Skin epidermis (tissue), 12 donors: ENCODE results near the gene ZCCHC2.

ENCODE experiments used
- H3K27ac ChIP-seq, 21 experiments: fragments of 200-600 bp; sonication (generic) in 11 of 21; one replicate each; pipeline ENCODE4 v1.5.0; 2020; ENCODE audit warnings: mild to moderate bottlenecking in 3 of 21, inconsistent platforms in 2 of 21, moderate library complexity in 2 of 21
- H3K4me3 ChIP-seq, 7 experiments: fragments of 200-600 bp; sonication (generic) in 2 of 7; one replicate each; pipeline ENCODE4 v1.5.0; 2020; ENCODE audit warnings: inconsistent platforms in 2 of 7, mild to moderate bottlenecking in 2 of 7, moderate library complexity in 1 of 7

ZCCHC2 gene

GRCh38 chr18:62531078-62531477 is 8.3 kb downstream of the ZCCHC2 start:
- Histone ChIP-seq H3K4me3 (no peak overlapping the region), H3K27ac (peak overlapping the region in 3 of 21 experiments; percentile 2 to 14 (median 11))

DNA sequence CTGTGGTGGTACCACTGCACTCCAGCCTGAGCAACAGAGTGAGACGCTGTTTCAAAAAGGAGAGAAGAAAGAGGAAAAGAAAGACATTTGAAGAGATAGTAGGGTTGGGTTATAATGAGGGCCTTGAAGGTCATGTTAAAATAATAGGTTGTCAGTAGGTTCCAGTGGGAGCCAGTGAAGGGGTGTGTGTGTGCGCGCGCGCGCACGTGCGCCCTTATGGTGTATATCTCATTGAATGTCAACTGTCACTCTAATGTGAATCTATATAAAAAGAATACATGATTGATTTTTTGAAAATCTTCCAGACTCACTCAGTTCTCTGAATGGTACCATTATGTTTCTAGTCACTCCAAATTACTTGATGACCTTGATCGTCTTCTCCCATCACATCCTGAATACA is 9.1 kb downstream of the ZCCHC2 start:
- no peak overlapping the region for H3K4me3 ChIP-seq
- peak overlapping the region in 1 of 21 experiments; percentile 2 for H3K27ac ChIP-seq

GRCh38 chr18:62536005-62536404 is 13.2 kb downstream of the ZCCHC2 start:
- no peak overlapping the region for H3K4me3 ChIP-seq

GRCh38 chr18:62537042-62537894 is 14.4 kb downstream of the ZCCHC2 start:
- no peak overlapping the region for H3K27ac ChIP-seq
- no peak overlapping the region for H3K4me3 ChIP-seq

More at GRCh38 chr18:62536005-62536404, 13.2 kb downstream of the ZCCHC2 start:
- no peak overlapping the region for H3K27ac ChIP-seq

DNA sequence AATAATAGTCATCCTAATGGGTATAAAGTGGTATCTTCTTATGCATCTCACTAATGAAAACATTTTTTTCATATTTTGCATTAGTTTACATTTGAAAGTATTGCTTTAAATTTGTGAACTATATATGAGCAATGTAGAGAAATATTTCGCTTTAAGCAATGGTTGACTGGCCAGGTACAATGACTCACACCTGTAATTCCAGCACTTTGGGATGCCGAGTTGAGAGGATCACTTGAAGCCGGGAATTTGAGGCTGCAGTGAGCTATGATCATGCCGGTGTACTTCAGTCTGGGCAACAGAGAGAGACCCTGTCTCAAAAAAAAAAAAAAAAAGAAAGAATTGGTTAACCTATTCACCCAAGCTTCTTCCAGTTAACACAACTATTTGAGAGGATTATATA is 15.1 kb downstream of the ZCCHC2 start:
- Histone ChIP-seq H3K27ac (no peak overlapping the region), H3K4me3 (no peak overlapping the region)

DNA sequence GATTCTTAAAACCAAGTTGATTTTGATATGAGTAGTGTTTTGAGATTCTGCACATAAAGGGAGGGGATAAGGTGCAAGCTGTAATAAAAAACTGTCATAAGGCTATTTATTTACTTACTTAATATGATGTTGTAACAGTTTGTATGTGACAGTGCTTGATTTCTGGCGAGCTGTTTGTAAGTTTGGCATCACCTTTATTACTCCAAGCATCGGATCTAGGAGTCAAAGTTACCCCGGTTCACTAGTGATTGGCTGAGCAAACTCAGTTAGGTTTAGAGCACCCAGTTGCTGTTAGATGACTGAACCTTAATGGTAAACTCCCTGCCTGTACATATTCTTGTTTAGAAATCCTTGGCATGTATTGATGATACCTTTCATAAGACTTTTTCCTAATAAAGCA is 16.1 kb downstream of the ZCCHC2 start:
- H3K4me3 ChIP-seq, result no peak overlapping the region
- H3K27ac ChIP-seq, result no peak overlapping the region

GRCh38 chr18:62539284-62540165 is 16.7 kb downstream of the ZCCHC2 start:
- Histone ChIP-seq H3K4me3 (no peak overlapping the region), H3K27ac (no peak overlapping the region)

DNA sequence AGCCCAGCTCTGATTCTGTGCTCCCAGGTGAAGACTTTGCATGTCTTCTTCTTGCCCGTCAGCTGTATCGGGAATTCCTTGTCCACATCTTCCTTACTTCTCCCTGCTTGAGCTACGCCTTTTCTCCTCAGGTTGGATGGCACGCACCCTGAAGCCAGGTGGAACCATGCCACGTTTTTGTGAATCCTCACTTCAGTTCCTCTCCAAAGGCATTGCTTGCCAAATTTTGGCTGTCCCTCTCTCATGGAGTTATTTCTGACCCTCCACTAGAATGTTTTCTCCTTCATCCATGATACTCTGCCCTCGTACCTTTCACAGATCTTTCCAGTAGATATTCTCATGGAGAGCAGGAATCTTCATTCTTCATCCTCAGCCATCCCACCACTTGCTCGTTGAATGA is 20.2 kb downstream of the ZCCHC2 start:
- no peak overlapping the region for H3K4me3 ChIP-seq
- no peak overlapping the region for H3K27ac ChIP-seq

DNA sequence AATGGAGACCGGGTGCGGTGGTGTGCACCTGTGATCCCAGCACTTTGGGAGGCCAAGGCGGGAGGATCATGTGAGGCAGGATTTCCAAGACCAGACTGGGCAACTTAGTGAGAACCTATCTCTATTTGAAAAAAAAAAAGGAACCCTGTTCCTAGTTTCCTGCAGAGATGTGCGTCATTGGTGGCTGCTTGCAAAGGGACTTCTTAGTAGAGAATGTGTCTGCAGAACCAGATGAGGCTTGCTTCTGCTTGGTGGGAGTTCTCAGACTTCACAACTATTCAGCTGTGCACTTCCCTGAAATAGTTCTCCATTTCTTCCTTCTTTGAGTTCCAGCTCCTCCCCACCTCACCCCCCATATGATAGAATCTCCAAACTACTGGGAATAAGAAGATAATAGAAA is 22.3 kb downstream of the ZCCHC2 start:
- no peak overlapping the region for H3K4me3 ChIP-seq
- H3K27ac ChIP-seq, result no peak overlapping the region

DNA sequence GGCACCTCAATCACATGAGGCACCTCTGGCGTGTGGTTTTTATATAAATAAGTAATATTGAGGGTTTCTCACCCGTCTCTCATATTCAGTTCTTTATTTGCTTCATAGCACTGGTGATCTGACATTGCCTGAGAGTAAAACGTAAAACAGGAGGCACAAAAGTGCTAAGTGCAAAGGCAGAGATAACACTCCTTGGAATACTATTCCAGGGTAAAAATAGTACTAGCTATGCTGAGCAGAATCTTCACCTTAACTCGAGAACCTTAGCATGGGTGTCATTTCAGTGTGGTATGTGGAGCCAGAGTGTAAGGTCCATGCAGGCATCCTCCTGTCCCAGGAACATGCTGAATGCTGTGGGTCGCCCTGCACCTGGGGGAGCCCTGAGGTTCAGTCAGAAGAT is 26.9 kb downstream of the ZCCHC2 start:
- Histone ChIP-seq H3K27ac (no peak overlapping the region), H3K4me3 (no peak overlapping the region)

DNA sequence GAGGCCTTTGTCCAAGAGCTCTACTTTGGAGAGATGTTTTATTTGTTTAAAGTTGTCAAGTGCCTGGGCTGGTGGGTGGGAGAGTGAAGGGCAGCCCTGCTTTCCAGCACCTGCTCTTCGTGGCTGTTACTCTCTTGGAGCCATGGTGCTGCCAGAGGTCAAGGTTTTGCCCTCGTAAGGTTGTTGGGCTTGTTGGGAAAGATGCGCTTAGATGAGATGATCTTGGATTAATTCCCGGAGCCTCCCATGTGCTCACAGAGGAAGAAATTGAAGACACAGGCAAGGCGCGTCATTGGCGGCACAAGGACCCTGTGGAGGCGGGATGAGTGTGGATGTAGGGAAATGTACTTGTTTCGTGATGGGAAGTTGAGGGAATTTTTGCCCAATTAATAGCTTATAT is 27.9 kb downstream of the ZCCHC2 start:
- H3K4me3 ChIP-seq, result no peak overlapping the region
- H3K27ac ChIP-seq, result no peak overlapping the region

- Histone ChIP-seq H3K4me3 (no peak overlapping the region), H3K27ac (no peak overlapping the region)
Measured at GRCh38 chr18:62551972-62552513, 29.2 kb downstream of the ZCCHC2 start.

GRCh38 chr18:62554061-62554815 is 31.4 kb downstream of the ZCCHC2 start:
- no peak overlapping the region for H3K27ac ChIP-seq

DNA sequence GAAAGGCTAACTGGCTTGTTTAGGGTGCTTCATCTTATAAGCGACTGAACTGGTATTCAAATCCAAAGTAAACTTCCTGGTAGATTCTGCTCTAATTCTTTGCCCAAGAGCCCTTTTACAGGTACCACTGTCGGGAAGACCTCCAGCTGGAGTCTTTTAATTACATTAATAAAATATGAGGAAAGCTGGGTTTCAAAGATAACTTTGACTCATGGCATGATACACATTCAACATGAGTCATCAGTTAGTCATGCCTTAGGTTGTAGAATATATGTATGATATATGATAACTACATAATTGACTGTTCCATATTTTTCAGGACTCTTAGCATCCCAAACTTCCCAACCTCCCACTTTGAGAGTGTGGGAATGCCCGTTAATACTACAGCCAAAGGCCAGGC is 32.3 kb downstream of the ZCCHC2 start:
- no peak overlapping the region for H3K4me3 ChIP-seq
- H3K27ac ChIP-seq, result no peak overlapping the region

More at GRCh38 chr18:62554061-62554815, 31.4 kb downstream of the ZCCHC2 start:
- no peak overlapping the region for H3K4me3 ChIP-seq

GRCh38 chr18:62556397-62556796 is 33.6 kb downstream of the ZCCHC2 start:
- Histone ChIP-seq H3K27ac (no peak overlapping the region), H3K4me3 (no peak overlapping the region)

DNA sequence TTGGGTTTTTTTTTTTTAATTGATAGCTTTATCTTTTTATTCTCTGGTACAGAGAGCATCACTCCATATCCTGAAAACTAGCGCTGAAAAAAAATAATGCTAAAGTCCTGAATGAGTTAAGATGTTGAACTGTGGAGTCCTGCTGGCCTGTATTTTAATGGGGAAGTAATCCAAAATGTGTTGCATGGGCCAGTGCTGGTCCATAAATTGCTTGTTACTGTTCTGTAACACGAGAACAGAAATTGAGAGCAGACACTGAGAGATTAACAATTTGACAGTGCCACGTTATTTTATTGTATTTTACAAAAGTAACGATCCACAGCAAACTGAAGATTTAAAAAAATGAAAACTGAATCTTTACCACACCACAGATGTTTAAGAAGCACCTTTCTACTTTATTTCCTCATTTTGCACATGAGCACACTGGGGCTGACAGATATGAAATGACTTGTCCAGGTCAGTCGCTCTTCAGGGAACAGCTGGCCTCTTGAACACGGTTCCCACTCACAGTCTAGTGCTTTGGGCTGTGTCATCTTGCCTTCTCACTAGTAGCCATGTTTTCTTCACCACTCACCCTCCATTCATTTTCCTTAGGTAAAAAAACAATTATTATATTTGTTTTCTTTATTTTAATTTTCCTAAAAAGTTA is 35.3 kb downstream of the ZCCHC2 start:
- no peak overlapping the region for H3K27ac ChIP-seq
- H3K4me3 ChIP-seq, result no peak overlapping the region

GRCh38 chr18:62564044-62564443 is 41.2 kb downstream of the ZCCHC2 start:
- no peak overlapping the region for H3K27ac ChIP-seq
- H3K4me3 ChIP-seq, result no peak overlapping the region

GRCh38 chr18:62566199-62566598 is 43.4 kb downstream of the ZCCHC2 start:
- Histone ChIP-seq H3K4me3 (no peak overlapping the region), H3K27ac (no peak overlapping the region)

DNA sequence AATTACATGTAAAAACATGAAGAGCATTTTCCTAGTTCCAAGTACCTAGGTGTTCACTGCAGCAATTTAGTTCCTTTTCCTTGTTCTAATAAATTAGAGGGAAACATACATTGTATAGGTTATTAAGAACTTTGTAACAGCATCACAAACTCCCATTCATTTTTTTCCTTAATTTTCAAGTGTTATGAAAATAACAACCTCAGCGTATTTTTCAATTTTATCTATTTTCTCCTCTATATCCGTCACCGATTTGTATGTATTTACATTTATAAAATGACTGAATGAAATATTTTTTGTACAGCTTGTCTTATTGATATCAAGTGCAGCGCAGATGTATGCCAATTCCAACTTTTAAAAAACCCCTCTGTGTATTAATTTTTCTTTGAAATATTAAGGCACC is 44.0 kb downstream of the ZCCHC2 start:
- Histone ChIP-seq H3K4me3 (no peak overlapping the region), H3K27ac (no peak overlapping the region)
